Adrenal gland (tissue), 12 donors: ENCODE measurements around the gene TNFAIP8. TPM values are rescaled to one million over a fixed set of nuclear protein-coding genes. Genes with fewer than 3 reads are reported as not detected.

Experiments
- DNase-seq, 7 donors: peaks; one replicate each; pipeline ENCODE4 v3.0.0-alpha.2; 2019 to 2020
- H3K27ac ChIP-seq, 5 donors: fragments of 200-600 bp; sonication (generic) in 4 of 5; 1 replicate in 3 of 5; 2 replicates in 2 of 5; pipeline versions ENCODE4 v1.5.1 to v1.8.0; 2016 to 2020; ENCODE audit warnings: mild to moderate bottlenecking in 1 of 5
- H3K27me3 ChIP-seq: fragments of 200-600 bp; 2 replicates; pipeline ENCODE4 v1.8.0; 2021
- H3K36me3 ChIP-seq, 2 donors: fragments of 200-600 bp; replicated peaks in 1 of 2; 1 replicate in 1 of 2; 2 replicates in 1 of 2; pipeline versions ENCODE4 v1.5.1 to v1.8.0; 2018 to 2022
- H3K4me1 ChIP-seq, 2 donors: fragments of 200-600 bp; replicated peaks in 1 of 2; 1 replicate in 1 of 2; 2 replicates in 1 of 2; pipeline versions ENCODE4 v1.5.1 to v1.8.0; 2018 to 2021
- H3K4me3 ChIP-seq, 4 donors: fragments of 200-600 bp; sonication (generic) in 3 of 4; one replicate each; pipeline ENCODE4 v1.5.1; 2016 to 2018
- H3K9me3 ChIP-seq, 3 donors: fragments of 200-600 bp; sonication (generic) in 1 of 3; replicated peaks in 1 of 3; 1 replicate in 2 of 3; 2 replicates in 1 of 3; pipeline versions ENCODE4 v1.5.1 to v1.8.0; 2016 to 2021
- POLR2A ChIP-seq, 2 donors: fragments of 450-650 bp; IDR thresholded peaks; one replicate each; pipeline ENCODE4 v1.6.1; 2017; ENCODE audit warnings: antibody characterized with exemption in 2 of 2, mild to moderate bottlenecking in 2 of 2, moderate library complexity in 1 of 2
- WGBS, 4 donors: extraction: QIAGEN DNeasy Blood & Tissue Kit in 2 of 4; methylation state at CpG; one replicate each; pipeline versions ENCODE4 v1.1.5 to v1.1.7; 2013 to 2017; 5-methylcytosine and 5-hydroxymethylcytosine counted together
- intact Hi-C, 2 donors: fragments of 100-400 bp; cut with DNase I; formaldehyde crosslinking; loops; one replicate each; pipeline versions ENCODE4 v1.14.1 to v1.15.0; 2022 to 2023
- polyA plus RNA-seq, 3 donors: library from polyadenylated mRNA; stranded (reverse); fragments of 200-250 nt in 2 of 3; fragments of 350-450 nt in 1 of 3; fragmentation: Illumina TruSeq in 1 of 3; extraction: RNeasy Lipid Tissue Mini Kit (QIAGEN cat#74804) in 1 of 3; gene quantifications; one replicate each; pipeline ENCODE4 v1.2.3, GENCODE V29; 2013 to 2014
- total RNA-seq, 9 donors: library from RNA; depleted of rRNA in 4 of 9; stranded (reverse); fragments of >200 nt in 4 of 9; fragments of 120-200 nt in 1 of 9; fragmentation: NEBNext Ultra II Directional in 1 of 9; extraction: Animal tissue kit (Norgen Biotek cat#: 25700) in 1 of 9; gene quantifications; one replicate each; pipeline versions ENCODE4 v1.1.0 to v1.2.4, GENCODE V29; 2013 to 2023
- TF ChIP-seq, protein P1 (sequence below), 6 experiments: fragments of 450-650 bp in 4 of 6; fragments of 200-600 bp in 2 of 6; sonication (generic) in 1 of 6; IDR thresholded peaks; 1 replicate in 5 of 6; 2 replicates in 1 of 6; pipeline versions ENCODE4 v1.5.1 to v1.8.0; 2016 to 2021; ENCODE audit warnings: antibody characterized with exemption in 6 of 6, mild to moderate bottlenecking in 2 of 6, moderate library complexity in 1 of 6
- donor health status: healthy with polysubstance abuse.
- donor health status: Bipolar disorder and iron deficiency.
- donor health status: DM: yes; HTN: yes; CAD: no.
- donor health status: DM: no; HTN: no; CAD: no.
- donor health status: DM: no; HTN: no; CAD: no.
- donor health status: DM: yes; HTN: yes; CAD: no.

The TNFAIP8 gene
- total and polyA plus RNA-seq, 12 donors = 1.4 to 12.7 (median 5.5) TPM

DNA sequence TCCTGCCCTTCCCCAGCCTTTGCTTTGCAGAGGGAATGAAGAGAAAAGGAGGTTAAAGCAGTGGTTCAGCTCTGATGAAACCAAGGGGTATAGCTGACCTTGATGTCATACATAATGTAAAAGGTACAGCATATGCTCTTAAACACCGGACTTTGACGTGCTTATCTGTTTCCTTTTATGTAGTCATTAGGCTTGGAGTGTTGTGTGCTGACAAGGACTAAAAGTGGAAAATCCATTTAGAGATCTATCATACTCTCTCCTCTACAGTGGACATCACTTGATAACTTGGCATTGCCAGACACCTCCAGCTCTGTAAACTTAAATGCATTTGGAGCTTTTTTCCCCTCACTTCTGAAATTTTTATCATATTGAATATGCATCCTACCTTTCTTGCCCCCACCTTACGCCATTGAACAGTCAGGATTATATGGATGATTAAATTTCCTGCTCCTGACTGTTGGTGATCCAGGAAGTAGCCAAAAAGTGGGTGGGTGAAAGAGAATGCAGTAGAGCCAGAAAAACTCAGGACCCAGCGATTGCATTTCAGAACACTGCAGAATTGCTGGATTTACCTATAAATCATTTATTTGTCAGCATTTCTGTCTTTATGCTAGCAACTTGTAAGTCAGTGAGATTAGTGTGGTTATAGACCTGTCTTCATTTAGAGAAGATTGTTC is 4.1 kb downstream of the TNFAIP8 start:
- H3K4me1 ChIP-seq = peaks cover 0 to 5% of the 10 kb centered on the region in 2 donors
- no peak overlapping the region for H3K27ac ChIP-seq
- intact Hi-C loops = no loop called here

DNA sequence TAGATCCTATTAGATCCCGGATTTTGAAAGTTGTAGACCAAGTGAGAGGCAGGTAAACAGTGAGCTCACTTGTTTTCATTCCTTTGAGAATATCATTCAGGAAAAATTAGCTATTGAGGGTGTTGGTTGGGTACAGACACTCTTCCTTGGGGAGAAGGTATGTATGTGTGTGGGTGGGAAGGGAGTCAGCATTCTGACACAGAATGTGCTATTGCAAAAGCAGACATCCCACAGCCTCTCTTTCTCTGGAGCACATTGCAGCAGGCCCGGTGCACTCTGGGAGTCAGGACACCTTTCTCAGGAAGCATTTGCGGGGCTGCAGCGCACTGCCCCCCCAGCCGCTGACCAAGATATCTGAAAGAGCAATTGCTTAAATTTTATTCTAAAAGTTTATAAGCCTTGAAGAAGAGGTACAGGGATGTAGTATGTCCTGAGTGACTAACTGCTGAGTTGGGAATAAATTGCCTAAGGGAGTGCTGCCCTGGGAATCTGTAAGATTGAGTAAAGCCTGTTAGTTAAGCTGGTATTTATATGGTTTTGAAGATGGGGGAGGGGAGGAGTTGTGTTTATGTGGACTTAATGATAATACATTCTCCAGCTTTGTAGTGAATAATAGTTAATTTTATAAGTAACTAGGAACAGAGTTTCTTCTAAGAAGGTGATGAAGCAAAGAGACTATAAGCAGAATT is 5.2 kb downstream of the TNFAIP8 start:
- no peak overlapping the region for H3K27ac ChIP-seq
- no peak overlapping the region for H3K4me3 ChIP-seq
- WGBS, 4 donors = 75 to 85% (median 81%) methylated on average over 5 of the region's 5 CpGs
- H3K27me3 ChIP-seq = no peaks in the 10 kb centered on the region
- H3K36me3 ChIP-seq = no peaks in the 10 kb centered on the region
- TF ChIP-seq, protein P1, sequence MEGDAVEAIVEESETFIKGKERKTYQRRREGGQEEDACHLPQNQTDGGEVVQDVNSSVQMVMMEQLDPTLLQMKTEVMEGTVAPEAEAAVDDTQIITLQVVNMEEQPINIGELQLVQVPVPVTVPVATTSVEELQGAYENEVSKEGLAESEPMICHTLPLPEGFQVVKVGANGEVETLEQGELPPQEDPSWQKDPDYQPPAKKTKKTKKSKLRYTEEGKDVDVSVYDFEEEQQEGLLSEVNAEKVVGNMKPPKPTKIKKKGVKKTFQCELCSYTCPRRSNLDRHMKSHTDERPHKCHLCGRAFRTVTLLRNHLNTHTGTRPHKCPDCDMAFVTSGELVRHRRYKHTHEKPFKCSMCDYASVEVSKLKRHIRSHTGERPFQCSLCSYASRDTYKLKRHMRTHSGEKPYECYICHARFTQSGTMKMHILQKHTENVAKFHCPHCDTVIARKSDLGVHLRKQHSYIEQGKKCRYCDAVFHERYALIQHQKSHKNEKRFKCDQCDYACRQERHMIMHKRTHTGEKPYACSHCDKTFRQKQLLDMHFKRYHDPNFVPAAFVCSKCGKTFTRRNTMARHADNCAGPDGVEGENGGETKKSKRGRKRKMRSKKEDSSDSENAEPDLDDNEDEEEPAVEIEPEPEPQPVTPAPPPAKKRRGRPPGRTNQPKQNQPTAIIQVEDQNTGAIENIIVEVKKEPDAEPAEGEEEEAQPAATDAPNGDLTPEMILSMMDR (IDR thresholded peaks at IDR 0.05) = no peak
- TF ChIP-seq POLR2A (IDR thresholded peaks at IDR 0.05) = no peak
- intact Hi-C loops = no loop called here
- peaks cover 0 to 7% of the 10 kb centered on the region in 2 donors for H3K4me1 ChIP-seq
- H3K9me3 ChIP-seq = no peaks in the 10 kb centered on the region
- DNase-seq = no peak

More for the DNA sequence above, 4.1 kb downstream of the TNFAIP8 start:
- no peaks in the 10 kb centered on the region for H3K27me3 ChIP-seq
- no peak overlapping the region for H3K4me3 ChIP-seq
- no peaks in the 10 kb centered on the region for H3K36me3 ChIP-seq
- TF ChIP-seq POLR2A (IDR thresholded peaks at IDR 0.05) = no peak
- TF ChIP-seq, protein P1 (IDR thresholded peaks at IDR 0.05) = no peak
- H3K9me3 ChIP-seq = no peaks in the 10 kb centered on the region
- no peak for DNase-seq
- 57 to 73% (median 63%) methylated on average over 4 of the region's 4 CpGs for WGBS, 4 donors

DNA sequence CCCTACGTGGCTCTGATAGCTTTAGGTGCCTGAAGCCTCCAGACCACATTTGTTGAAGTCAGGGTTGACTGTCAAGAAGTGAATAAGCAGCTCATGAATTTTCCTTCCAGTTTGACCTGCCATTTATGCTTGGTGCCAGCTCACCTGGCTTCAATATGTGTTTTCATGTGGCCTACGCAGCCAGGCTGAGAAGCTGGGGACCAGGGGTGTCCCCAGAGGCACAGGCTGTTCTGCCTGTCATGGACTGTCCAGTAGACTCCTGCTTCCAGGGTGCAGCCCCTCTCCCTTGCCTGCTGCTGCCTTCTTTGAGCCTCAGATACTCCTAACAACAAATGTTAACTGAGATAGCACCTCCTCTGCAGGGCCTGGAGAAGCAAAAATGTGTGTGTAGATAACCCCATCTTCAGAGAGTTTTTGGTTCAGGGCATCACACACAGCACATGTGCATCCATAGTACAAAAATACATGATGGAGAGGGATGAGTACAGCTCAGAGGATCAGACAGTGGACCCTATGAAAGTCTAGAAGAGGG is 5.8 kb downstream of the TNFAIP8 start:
- 88 to 96% (median 90%) methylated on average over 2 of the region's 2 CpGs for WGBS, 4 donors
- Histone ChIP-seq H3K36me3 (no peaks in the 10 kb centered on the region), H3K27ac (no peak overlapping the region), H3K4me3 (no peak overlapping the region), H3K9me3 (no peaks in the 10 kb centered on the region), H3K27me3 (no peaks in the 10 kb centered on the region), H3K4me1 (peaks cover 0 to 12% of the 10 kb centered on the region in 2 donors)
- no peak for TF ChIP-seq POLR2A (IDR thresholded peaks at IDR 0.05)
- TF ChIP-seq, protein P1 (IDR thresholded peaks at IDR 0.05) = no peak
- DNase-seq = no peak
- intact Hi-C loops = no loop called here

DNA sequence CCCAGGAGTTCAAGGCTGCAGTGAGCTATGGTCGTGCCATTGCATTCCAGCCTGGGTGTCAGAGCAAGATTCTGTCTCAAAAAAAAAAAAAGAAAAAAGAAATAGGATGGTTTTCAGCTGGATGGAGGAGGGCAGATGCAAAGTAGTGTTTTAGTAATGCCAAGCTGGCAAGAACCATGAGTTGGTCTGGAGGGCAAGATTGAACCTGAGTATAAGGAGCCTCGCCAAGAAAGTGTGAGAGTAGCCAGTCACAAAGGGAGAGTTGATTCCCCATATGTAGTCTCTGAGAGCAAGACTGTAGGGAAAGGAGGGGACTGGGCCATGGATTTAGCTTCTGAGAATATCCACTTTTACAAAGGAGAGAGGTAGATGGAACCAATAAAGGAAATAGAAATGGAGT is 6.9 kb downstream of the TNFAIP8 start:
- 60 to 94% (median 87%) methylated on average over 2 of the region's 2 CpGs for WGBS, 4 donors
- no peak for TF ChIP-seq POLR2A (IDR thresholded peaks at IDR 0.05)
- TF ChIP-seq, protein P1 (IDR thresholded peaks at IDR 0.05) = no peak
- Histone ChIP-seq H3K27ac (no peak overlapping the region), H3K27me3 (no peaks in the 10 kb centered on the region), H3K9me3 (no peaks in the 10 kb centered on the region), H3K4me3 (no peak overlapping the region), H3K4me1 (peaks cover 0 to 22% of the 10 kb centered on the region in 2 donors), H3K36me3 (no peaks in the 10 kb centered on the region)
- intact Hi-C loops = no loop called here
- DNase-seq = no peak
